ENCODE results near the gene MLEC.

GRCh38 chr12:120720987-120721801, 34.2 kb downstream of the MLEC start:
- TF ChIP-seq CTCF (IDR thresholded peaks at IDR 0.05; ENCODE audit: low read length) (no peak), EZH2phosphoT487 (IDR thresholded peaks at IDR 0.05; ENCODE audit: low read length) (no peak), EZH2 (optimal IDR thresholded peaks at IDR 0.05; ENCODE audit: low read depth, low read length) (no peak)
